Esophagus muscularis mucosa (tissue), 4 donors: ENCODE measurements around the gene ANO6. TPM values are rescaled to one million over a fixed set of nuclear protein-coding genes. Genes with fewer than 3 reads are reported as not detected.
A peak's percentile ranks its signal among the peaks of the same experiment; 100 is the strongest.

ENCODE experiments used
- DNase-seq: peaks from one replicate; pipeline ENCODE4 v3.0.0-alpha.2; 2017; ENCODE audit errors: extremely low spot score
- H3K27ac ChIP-seq, 4 donors: fragments of 200-600 bp; sonication (generic); replicated peaks in 1 of 4; 1 replicate in 3 of 4; 2 replicates in 1 of 4; pipeline ENCODE4 v1.5.1; 2016 to 2019; ENCODE audit warnings: mild to moderate bottlenecking in 1 of 4
- H3K27me3 ChIP-seq, 4 donors: fragments of 200-600 bp; sonication (generic); one replicate each; pipeline versions ENCODE4 v1.5.1 to v1.6.0; 2016 to 2019
- H3K36me3 ChIP-seq, 4 donors: fragments of 200-600 bp; sonication (generic); one replicate each; pipeline ENCODE4 v1.5.1; 2016 to 2019
- H3K4me1 ChIP-seq, 4 donors: fragments of 200-600 bp; sonication (generic); one replicate each; pipeline ENCODE4 v1.5.1; 2016 to 2019
- H3K4me3 ChIP-seq, 4 donors: fragments of 200-600 bp; sonication (generic); 1 replicate in 2 of 4; 2 replicates in 2 of 4; pipeline ENCODE4 v1.5.1; 2016 to 2019; ENCODE audit warnings: mild to moderate bottlenecking in 4 of 4, moderate library complexity in 1 of 4
- H3K9me3 ChIP-seq, 4 donors: fragments of 200-600 bp; sonication (generic); 1 replicate in 3 of 4; 2 replicates in 1 of 4; pipeline ENCODE4 v1.5.1; 2016 to 2019
- EP300 ChIP-seq: sonication (generic); formaldehyde crosslinking; IDR thresholded peaks from one replicate; pipeline ENCODE4 v1.6.1; 2017; ENCODE audit warnings: antibody characterized with exemption
- POLR2A ChIP-seq: fragments of 450-650 bp; IDR thresholded peaks from one replicate; pipeline ENCODE4 v1.6.1; 2017; ENCODE audit warnings: antibody characterized with exemption, moderate library complexity, mild to moderate bottlenecking, low read depth
- POLR2AphosphoS5 ChIP-seq, 2 donors: sonication (generic); formaldehyde crosslinking; IDR thresholded peaks; one replicate each; pipeline ENCODE4 v1.6.1; 2017; ENCODE audit warnings: antibody characterized with exemption in 2 of 2
- WGBS: methylation state at CpG from one replicate; pipeline ENCODE4 v1.1.5; 2018; 5-methylcytosine and 5-hydroxymethylcytosine counted together
- intact Hi-C: fragments of 100-400 bp; cut with DNase I; formaldehyde crosslinking; loops from one replicate; pipeline ENCODE4 v1.15.1; 2023
- total RNA-seq, 4 donors: library from RNA; depleted of rRNA; stranded (reverse); fragments of >200 nt; gene quantifications; one replicate each; pipeline versions ENCODE4 v1.1.0 to v1.2.1, GENCODE V29; 2016
- TF ChIP-seq, protein P1 (sequence below), 3 experiments: fragments of 200-600 bp in 2 of 3; fragments of 450-650 bp in 1 of 3; sonication (generic) in 2 of 3; IDR thresholded peaks; one replicate each; pipeline ENCODE4 v1.5.1; 2017 to 2019; ENCODE audit warnings: antibody characterized with exemption in 3 of 3, mild to moderate bottlenecking in 2 of 3, moderate library complexity in 1 of 3

The ANO6 gene
- total RNA-seq, 4 donors from 2014 or later, result 141 to 208 (median 166) TPM

DNA sequence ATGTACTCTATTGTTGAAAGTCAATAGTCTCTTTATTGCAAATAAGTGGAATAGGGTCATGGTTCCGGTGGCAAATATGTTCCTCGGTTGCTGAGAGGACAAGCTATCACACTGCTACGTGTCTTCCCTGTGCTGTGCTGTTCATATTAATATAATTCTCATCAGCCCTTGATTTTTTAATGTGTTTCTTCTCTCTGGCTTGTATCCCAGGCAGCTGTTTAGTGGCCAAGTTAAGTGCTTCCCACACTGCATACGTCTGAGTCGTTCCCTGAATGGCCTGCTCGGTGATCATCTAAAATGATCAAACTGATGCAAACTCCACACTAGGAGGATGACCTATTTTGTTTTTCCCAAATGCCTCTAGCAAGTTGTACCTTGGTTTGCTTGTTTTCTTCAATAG lies 186.4 kb downstream of the ANO6 start:
- WGBS, result 40% methylated on average over 6 of the region's 6 CpGs
- Histone ChIP-seq H3K4me3 (no peak overlapping the region), H3K27me3 (no peaks in the 10 kb centered on the region), H3K4me1 (peaks cover 7 to 21% (median 18%) of the 10 kb centered on the region in 4 donors), H3K36me3 (peaks cover 11 to 56% (median 44%) of the 10 kb centered on the region in 4 donors), H3K27ac (peak overlapping the region in 1 of 4 donors; percentile 4), H3K9me3 (no peaks in the 10 kb centered on the region)
- TF ChIP-seq, protein P1, sequence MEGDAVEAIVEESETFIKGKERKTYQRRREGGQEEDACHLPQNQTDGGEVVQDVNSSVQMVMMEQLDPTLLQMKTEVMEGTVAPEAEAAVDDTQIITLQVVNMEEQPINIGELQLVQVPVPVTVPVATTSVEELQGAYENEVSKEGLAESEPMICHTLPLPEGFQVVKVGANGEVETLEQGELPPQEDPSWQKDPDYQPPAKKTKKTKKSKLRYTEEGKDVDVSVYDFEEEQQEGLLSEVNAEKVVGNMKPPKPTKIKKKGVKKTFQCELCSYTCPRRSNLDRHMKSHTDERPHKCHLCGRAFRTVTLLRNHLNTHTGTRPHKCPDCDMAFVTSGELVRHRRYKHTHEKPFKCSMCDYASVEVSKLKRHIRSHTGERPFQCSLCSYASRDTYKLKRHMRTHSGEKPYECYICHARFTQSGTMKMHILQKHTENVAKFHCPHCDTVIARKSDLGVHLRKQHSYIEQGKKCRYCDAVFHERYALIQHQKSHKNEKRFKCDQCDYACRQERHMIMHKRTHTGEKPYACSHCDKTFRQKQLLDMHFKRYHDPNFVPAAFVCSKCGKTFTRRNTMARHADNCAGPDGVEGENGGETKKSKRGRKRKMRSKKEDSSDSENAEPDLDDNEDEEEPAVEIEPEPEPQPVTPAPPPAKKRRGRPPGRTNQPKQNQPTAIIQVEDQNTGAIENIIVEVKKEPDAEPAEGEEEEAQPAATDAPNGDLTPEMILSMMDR (IDR thresholded peaks at IDR 0.05), result no peak
- no peak for TF ChIP-seq POLR2AphosphoS5 (IDR thresholded peaks at IDR 0.05)
- no peak for TF ChIP-seq EP300
- no peak for TF ChIP-seq POLR2A
- no peak for DNase-seq
- intact Hi-C loops, result no loop called here

DNA sequence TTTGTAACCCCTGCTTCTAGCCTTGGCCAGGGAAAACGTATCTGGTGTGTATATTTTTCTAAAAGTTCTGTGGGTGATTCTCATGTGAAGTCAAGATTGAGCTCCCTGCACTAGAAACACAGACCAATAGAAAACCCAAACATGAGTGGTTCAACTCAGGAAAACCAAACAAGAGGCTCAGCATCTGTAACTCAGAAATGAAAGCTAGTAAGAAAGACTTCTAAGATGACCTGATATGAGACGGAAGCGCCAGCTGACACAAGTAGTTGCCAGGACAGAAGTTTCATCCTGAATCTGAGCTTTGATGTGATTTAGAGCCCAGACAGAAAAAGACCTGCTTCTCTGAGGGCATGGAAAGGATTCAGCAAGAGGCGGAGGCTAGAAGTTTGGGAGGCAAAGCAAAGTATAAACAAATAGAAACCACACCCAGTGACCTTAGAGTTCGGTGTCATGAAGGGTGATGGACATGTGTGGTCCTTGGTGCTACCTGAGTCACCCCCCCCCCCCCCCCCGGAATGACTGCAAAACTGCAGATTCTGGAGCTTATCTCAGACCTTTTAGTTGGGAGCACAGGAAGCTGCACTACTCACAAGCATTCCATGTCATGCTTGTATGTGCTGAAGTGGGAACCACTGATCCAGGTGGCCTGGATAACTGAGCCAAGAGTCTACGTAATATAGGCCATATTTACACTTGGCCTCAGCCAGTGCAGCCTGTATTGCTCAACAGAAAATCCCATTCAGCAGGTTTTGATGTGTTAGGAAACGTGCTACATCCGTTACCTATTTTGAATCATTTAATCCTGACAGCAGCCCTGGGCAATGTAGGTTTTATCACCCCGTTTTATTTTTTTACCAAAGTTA lies 191.3 kb downstream of the ANO6 start:
- Histone ChIP-seq H3K27me3 (no peaks in the 10 kb centered on the region), H3K4me3 (no peak overlapping the region), H3K4me1 (peaks cover 2 to 16% (median 8%) of the 10 kb centered on the region in 4 donors), H3K9me3 (no peaks in the 10 kb centered on the region), H3K36me3 (peaks cover 34 to 90% (median 81%) of the 10 kb centered on the region in 4 donors), H3K27ac (peak overlapping the region; percentile 26 to 50 (median 30))
- 62% methylated on average over 9 of the region's 10 CpGs for WGBS
- no peak for DNase-seq
- TF ChIP-seq POLR2AphosphoS5 (IDR thresholded peaks at IDR 0.05) (peak; percentile 50 to 59), POLR2A (no peak), EP300 (no peak)
- TF ChIP-seq, protein P1 (IDR thresholded peaks at IDR 0.05), result no peak
- intact Hi-C loops, result no loop called here

DNA sequence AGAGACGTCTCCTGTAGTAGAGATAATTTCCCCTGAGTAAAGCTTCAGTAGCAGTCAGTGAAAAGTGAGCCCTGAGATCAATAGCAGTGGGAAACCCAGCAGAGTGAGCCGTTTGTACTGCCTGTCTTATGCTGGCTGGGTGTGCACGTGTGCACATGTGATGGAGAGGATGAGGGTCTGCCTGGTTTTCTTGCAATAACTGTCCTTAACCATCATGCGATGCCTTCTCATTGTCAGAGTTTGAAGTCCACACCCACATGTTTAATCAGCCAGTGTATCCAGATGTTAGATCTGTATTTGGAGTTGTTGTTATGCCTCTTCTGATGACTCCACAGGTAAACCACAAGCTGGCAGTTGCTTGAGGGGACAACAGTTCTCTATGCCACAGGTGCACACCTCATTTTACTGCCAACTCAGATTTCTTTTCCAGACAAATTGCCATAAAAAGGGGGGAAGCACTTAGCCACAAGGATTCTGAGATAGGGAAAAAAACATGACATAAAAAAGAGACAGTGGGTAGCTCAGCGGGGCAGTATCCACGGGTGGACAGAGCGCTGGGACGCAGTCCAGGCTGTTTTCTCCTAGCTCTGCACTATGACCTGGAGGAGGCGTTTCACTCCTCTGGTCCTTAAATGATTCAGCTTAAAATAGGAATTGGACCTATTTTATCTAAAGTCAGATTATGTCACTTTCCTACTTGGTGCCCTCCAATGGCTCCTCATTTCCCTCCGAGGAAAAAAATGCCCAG lies 192.3 kb downstream of the ANO6 start:
- Histone ChIP-seq H3K4me1 (peaks cover 0 to 12% (median 6%) of the 10 kb centered on the region in 4 donors), H3K4me3 (no peak overlapping the region), H3K36me3 (peaks cover 35 to 90% (median 84%) of the 10 kb centered on the region in 4 donors), H3K9me3 (no peaks in the 10 kb centered on the region), H3K27me3 (no peaks in the 10 kb centered on the region), H3K27ac (no peak overlapping the region)
- 73% methylated on average over 10 of the region's 10 CpGs for WGBS
- intact Hi-C loops, result no loop called here
- TF ChIP-seq POLR2A (no peak), EP300 (no peak), POLR2AphosphoS5 (IDR thresholded peaks at IDR 0.05) (no peak)
- TF ChIP-seq, protein P1 (IDR thresholded peaks at IDR 0.05), result no peak
- DNase-seq, result no peak

DNA sequence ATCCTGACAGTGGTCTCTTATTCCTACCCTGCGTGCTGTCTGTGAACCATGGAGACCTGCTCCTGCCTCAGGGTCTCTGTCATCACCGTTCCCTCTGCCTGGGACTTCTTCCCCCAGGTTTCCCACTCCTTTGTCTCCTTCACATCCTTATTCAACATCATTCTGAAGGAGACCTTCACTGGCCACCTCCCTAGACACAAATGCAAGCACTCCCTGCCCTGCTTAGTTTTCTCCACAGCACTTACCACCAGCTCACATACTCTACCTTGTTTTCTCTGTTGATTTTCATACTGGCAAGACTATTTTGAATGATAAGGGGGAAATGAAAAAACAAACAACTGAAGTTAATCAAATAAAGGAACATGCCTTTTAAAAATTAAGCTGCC lies 192.8 kb downstream of the ANO6 start:
- Histone ChIP-seq H3K9me3 (no peaks in the 10 kb centered on the region), H3K4me3 (no peak overlapping the region), H3K27me3 (no peaks in the 10 kb centered on the region), H3K4me1 (peaks cover 0 to 12% (median 6%) of the 10 kb centered on the region in 4 donors), H3K27ac (no peak overlapping the region), H3K36me3 (peaks cover 30 to 90% (median 81%) of the 10 kb centered on the region in 4 donors)
- TF ChIP-seq, protein P1 (IDR thresholded peaks at IDR 0.05), result no peak
- TF ChIP-seq EP300 (no peak), POLR2AphosphoS5 (IDR thresholded peaks at IDR 0.05) (no peak), POLR2A (no peak)
- 97% methylated on average over 2 of the region's 2 CpGs for WGBS
- no peak for DNase-seq
- intact Hi-C loops, result no loop called here
